ENCODE results near the gene VPS13D. TPM values are rescaled to one million over a fixed set of nuclear protein-coding genes. Genes with fewer than 3 reads are reported as not detected.
A peak's percentile ranks its signal among the peaks of the same experiment; 100 is the strongest.

The VPS13D gene
- total and polyA plus RNA-seq, 2 of the 4 experiments (the other 2 are of a cell fraction): 9.0 to 16.3 TPM

GRCh38 chr1:12462586-12462985 is 232.8 kb downstream of the VPS13D start:
- CTCF ChIA-PET: interaction anchor here (1.2 kb wide), 1 partner anchor 157 kb away, joined by 3 read pairs; no protein-coding TSS in a partner anchor
- peaks cover 44% of the 10 kb centered on the region for H3K4me1 ChIP-seq (ENCODE audit: control insufficient read depth, insufficient read depth, low read length)
- H3K18ac ChIP-seq (ENCODE audit: low read depth, low read length): peak overlapping the region; percentile 96
- H4K5ac ChIP-seq (ENCODE audit: low read depth, low read length): peak overlapping the region; percentile 95
- peak overlapping the region; percentile 37 for H2BK15ac ChIP-seq (ENCODE audit: low read depth, low read length)
- peak overlapping the region; percentile 65 for H3K14ac ChIP-seq (replicated peaks; ENCODE audit: low read depth, low read length)
- no peaks in the 10 kb centered on the region for H3K27me3 ChIP-seq (ENCODE audit: control insufficient read depth, insufficient read depth, low read length)
- H3K9ac ChIP-seq (ENCODE audit: low read depth, low read length): no peak overlapping the region
- peak overlapping the region; percentile 91 for H2BK5ac ChIP-seq (ENCODE audit: low read depth, low read length, poor library complexity, severe bottlenecking)
- peak overlapping the region; percentile 79 for H2BK20ac ChIP-seq (ENCODE audit: low read depth, low read length)
- no peak for TF ChIP-seq USF2 (IDR thresholded peaks at IDR 0.05; ENCODE audit: low read depth, low read length)
- TF ChIP-seq POLR2A (IDR thresholded peaks at IDR 0.05; ENCODE audit: low read depth, low read length): no peak
- no peak overlapping the region for H2AK9ac ChIP-seq (replicated peaks; ENCODE audit: low read depth, low read length, poor library complexity)
- H3K4me2 ChIP-seq (ENCODE audit: low read depth, low read length): no peak overlapping the region
- 80% methylated on average over 2 of the region's 4 CpGs; no CpG with 5 or more reads in 1 of the 2 experiments for WGBS, 2 experiments (ENCODE audit: extremely low coverage in 2 of 2, insufficient read length in 1 of 2)
- dilution Hi-C loops (cut with HindIII; ENCODE audit: low sequenced_read_pairs, unreplicated experiment): no loop called here
- peak overlapping the region; percentile 50; the same call in 1 of the 2 replicates for H3K23ac ChIP-seq (ENCODE audit: low read depth, low read length)
- H3K9me3 ChIP-seq (ENCODE audit: control insufficient read depth, insufficient read depth, low read length): no peaks in the 10 kb centered on the region
- POLR2A ChIA-PET (ENCODE audit: unreplicated experiment): no interaction called here
- peaks cover 7 to 33% of the 10 kb centered on the region in 2 experiments; a peak in 3 of 4 replicates for H3K79me1 ChIP-seq (ENCODE audit: low read depth in 1 of 2, low read length in 2 of 2)
- H4K91ac ChIP-seq (ENCODE audit: insufficient read depth, low read depth, low read length): peak overlapping the region; percentile 77
- H3K36me3 ChIP-seq (ENCODE audit: control insufficient read depth, insufficient read depth, low read length): peaks cover 2% of the 10 kb centered on the region; the same call in 1 of the 2 replicates
- no TSS peak for BruUV-seq (replicated peaks)
- H3K4ac ChIP-seq (ENCODE audit: low read depth, low read length): peak overlapping the region; percentile 83
- intact Hi-C loops (cut with micrococcal nuclease): loop anchor here (5.0 kb wide), 2 partner anchors 55 to 155 kb away; partner anchors contain the start of gene DHRS3
- H4K20me1 ChIP-seq (ENCODE audit: insufficient read depth, low read length): no peaks in the 10 kb centered on the region
- no peak for ATAC-seq (ENCODE audit: low read depth)
- H2BK120ac ChIP-seq (ENCODE audit: low read depth, low read length): peak overlapping the region; percentile 85
- peaks cover 26% of the 10 kb centered on the region for H3K9me1 ChIP-seq (ENCODE audit: insufficient read depth, low read length)
- H2AK5ac ChIP-seq (ENCODE audit: low read depth, low read length): peak overlapping the region; percentile 94
- H2AFZ ChIP-seq (replicated peaks; ENCODE audit: low read length, poor library complexity): no peak overlapping the region
- peak overlapping the region; percentile 51; the same call in 1 of the 2 replicates for H3K27ac ChIP-seq (ENCODE audit: insufficient read depth, low read length)
- in situ Hi-C loops (cut with MboI; ENCODE audit: low sequenced_read_pairs): no loop called here
- H4K8ac ChIP-seq (ENCODE audit: low read depth in 2 of 2, low read length in 2 of 2): peak overlapping the region; percentile 17 to 70
- H3K56ac ChIP-seq (ENCODE audit: extremely low read depth, insufficient read depth, low read length): no peak overlapping the region; the same call in 1 of the 2 replicates
- H3K4me3 ChIP-seq (ENCODE audit: insufficient read depth, low read depth, low read length): no peak overlapping the region
- no peak for DNase-seq
